Measurements from ENCODE around the gene UGDH.

Gene UGDH

DNA sequence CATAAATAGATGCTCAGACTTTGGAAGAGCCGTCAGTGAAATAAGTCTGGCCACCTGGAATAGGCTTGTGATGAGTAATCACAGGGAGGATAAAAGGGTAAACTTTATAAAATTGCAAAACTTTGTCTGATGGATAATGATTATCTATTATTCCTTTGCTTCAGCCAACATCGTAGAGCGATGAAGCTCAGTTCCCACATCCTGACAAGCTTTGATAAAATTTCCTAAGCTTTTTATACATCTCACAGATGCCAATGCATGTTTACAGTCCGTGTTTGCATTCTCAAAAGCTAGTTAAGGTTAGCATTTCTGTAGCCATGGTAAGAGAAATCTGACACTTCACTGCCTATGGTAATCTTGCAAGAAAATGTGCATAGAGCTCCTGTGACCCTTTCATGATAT, 15.4 kb upstream of the UGDH start:
- Histone ChIP-seq H3K4me3 (ENCODE audit: low read depth, low read length) (no peak overlapping the region), H3K27ac (ENCODE audit: extremely low read depth, low read depth, low read length) (no peak overlapping the region), H3K36me3 (ENCODE audit: control insufficient read depth in 2 of 2, insufficient read depth in 1 of 2, low read length in 2 of 2) (no peaks in the 10 kb centered on the region), H3K4me1 (ENCODE audit: control insufficient read depth, insufficient read depth, low read length) (0 out of 2 replicates have a peak, but pooled peaks cover 8% of the 10 kb centered on the region), H3K9me3 (ENCODE audit: control insufficient read depth, insufficient read depth, low read depth, low read length) (no peaks in the 10 kb centered on the region)
- POLR2A ChIA-PET = interaction anchor here (1.1 kb wide), 1 partner anchor 15 kb away, joined by 5 read pairs; the partner anchor contains the start of gene UGDH
- TF ChIP-seq, protein P1, sequence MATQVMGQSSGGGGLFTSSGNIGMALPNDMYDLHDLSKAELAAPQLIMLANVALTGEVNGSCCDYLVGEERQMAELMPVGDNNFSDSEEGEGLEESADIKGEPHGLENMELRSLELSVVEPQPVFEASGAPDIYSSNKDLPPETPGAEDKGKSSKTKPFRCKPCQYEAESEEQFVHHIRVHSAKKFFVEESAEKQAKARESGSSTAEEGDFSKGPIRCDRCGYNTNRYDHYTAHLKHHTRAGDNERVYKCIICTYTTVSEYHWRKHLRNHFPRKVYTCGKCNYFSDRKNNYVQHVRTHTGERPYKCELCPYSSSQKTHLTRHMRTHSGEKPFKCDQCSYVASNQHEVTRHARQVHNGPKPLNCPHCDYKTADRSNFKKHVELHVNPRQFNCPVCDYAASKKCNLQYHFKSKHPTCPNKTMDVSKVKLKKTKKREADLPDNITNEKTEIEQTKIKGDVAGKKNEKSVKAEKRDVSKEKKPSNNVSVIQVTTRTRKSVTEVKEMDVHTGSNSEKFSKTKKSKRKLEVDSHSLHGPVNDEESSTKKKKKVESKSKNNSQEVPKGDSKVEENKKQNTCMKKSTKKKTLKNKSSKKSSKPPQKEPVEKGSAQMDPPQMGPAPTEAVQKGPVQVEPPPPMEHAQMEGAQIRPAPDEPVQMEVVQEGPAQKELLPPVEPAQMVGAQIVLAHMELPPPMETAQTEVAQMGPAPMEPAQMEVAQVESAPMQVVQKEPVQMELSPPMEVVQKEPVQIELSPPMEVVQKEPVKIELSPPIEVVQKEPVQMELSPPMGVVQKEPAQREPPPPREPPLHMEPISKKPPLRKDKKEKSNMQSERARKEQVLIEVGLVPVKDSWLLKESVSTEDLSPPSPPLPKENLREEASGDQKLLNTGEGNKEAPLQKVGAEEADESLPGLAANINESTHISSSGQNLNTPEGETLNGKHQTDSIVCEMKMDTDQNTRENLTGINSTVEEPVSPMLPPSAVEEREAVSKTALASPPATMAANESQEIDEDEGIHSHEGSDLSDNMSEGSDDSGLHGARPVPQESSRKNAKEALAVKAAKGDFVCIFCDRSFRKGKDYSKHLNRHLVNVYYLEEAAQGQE (tag by site-specific recombination; IDR thresholded peaks at IDR 0.05) = no peak
- no peak for TF ChIP-seq ZNF394 (tag by site-specific recombination; IDR thresholded peaks at IDR 0.05; ENCODE audit: borderline replicate concordance)
- no peak for TF ChIP-seq ZNF138 (tag by site-specific recombination; IDR thresholded peaks at IDR 0.05; ENCODE audit: borderline replicate concordance)
- CTCF ChIA-PET = no interaction called here

DNA sequence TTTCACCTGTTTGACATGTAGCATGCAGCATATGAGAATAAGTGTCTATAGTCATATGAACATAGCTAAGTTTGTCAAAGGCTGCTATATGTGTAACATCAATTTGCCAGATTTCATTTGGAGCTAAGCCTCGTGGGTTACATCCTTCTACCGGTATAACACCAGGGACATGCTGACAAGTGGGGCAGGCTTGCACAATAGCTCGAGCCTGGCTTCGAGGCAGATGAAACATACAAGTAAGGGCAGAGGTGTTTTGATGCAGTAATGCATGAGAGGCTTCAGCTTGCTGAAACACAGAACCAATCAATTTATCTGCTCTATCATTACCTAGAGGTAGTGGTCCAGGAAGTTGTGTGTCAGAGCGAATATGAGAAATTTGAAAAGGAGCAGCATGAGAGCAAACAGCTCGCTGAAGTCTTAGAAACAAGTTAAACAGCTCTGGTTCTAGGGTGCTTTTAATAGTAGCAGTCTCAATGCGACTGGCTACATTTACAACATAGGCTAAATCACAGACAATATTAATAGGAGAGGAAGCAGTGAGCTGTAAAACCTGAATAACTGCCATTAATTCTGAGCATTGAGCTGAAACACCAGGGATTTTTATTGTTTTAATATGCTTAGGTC, 14.9 kb upstream of the UGDH start:
- CTCF ChIA-PET = no interaction called here
- Histone ChIP-seq H3K27ac (ENCODE audit: extremely low read depth, low read depth, low read length) (no peak overlapping the region), H3K4me3 (ENCODE audit: low read depth, low read length) (no peak overlapping the region), H3K4me1 (ENCODE audit: control insufficient read depth, insufficient read depth, low read length) (0 out of 2 replicates have a peak, but pooled peaks cover 8% of the 10 kb centered on the region), H3K9me3 (ENCODE audit: control insufficient read depth, insufficient read depth, low read depth, low read length) (no peaks in the 10 kb centered on the region), H3K36me3 (ENCODE audit: control insufficient read depth in 2 of 2, insufficient read depth in 1 of 2, low read length in 2 of 2) (no peaks in the 10 kb centered on the region)
- TF ChIP-seq HOXD13 (CRISPR knock-in tag; IDR thresholded peaks at IDR 0.05; ENCODE audit: borderline replicate concordance) (no peak), ZNF473 (tag by site-specific recombination; IDR thresholded peaks at IDR 0.05) (no peak), ZNF777 (tag by site-specific recombination; IDR thresholded peaks at IDR 0.05; ENCODE audit: borderline replicate concordance) (no peak), SP3 (tag by site-specific recombination; IDR thresholded peaks at IDR 0.05) (no peak), ZNF354C (tag by site-specific recombination; IDR thresholded peaks at IDR 0.05; ENCODE audit: borderline replicate concordance, low read depth) (no peak), ZNF571 (tag by site-specific recombination; IDR thresholded peaks at IDR 0.05) (no peak)
- TF ChIP-seq, protein P2, sequence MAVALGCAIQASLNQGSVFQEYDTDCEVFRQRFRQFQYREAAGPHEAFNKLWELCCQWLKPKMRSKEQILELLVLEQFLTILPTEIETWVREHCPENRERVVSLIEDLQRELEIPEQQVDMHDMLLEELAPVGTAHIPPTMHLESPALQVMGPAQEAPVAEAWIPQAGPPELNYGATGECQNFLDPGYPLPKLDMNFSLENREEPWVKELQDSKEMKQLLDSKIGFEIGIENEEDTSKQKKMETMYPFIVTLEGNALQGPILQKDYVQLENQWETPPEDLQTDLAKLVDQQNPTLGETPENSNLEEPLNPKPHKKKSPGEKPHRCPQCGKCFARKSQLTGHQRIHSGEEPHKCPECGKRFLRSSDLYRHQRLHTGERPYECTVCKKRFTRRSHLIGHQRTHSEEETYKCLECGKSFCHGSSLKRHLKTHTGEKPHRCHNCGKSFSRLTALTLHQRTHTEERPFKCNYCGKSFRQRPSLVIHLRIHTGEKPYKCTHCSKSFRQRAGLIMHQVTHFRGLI (tag by site-specific recombination; IDR thresholded peaks at IDR 0.05) = no peak
- POLR2A ChIA-PET = interaction anchor here (0.5 to 1.1 kb wide), 2 partner anchors 15 to 155 kb away, joined by 4 to 5 read pairs; partner anchors contain the start of gene UGDH

DNA sequence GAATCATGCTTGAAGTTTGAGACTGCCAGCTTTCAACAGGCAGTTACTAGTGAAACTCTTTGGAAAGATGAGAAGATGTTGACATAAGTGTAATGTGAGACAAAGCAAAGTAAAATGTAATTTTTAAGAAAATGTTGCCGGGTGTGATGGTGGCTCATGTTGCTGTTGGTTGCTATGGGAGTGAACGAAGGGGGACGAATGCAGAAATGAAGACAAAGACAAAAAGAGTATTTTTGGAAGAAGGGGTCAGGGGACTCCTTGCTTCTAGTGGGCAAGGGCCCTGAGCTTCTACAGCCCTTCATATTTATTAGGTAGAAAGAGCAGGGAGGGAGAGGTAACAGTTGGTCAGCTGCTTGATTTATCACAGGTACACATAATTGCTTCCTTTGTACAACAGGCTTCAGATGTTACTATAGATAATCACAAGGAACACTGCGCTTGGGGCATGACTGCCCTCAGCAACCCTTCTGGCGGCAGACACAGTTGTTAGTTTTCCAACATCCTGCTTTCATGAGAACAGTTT, 11.9 kb upstream of the UGDH start:
- Histone ChIP-seq H3K27ac (ENCODE audit: extremely low read depth, low read depth, low read length) (peak overlapping the region; percentile 33; the same call in 1 of the 2 replicates), H3K4me3 (ENCODE audit: low read depth, low read length) (no peak overlapping the region), H3K4me1 (ENCODE audit: control insufficient read depth, insufficient read depth, low read length) (0 out of 2 replicates have a peak, but pooled peaks cover 5% of the 10 kb centered on the region), H3K36me3 (ENCODE audit: control insufficient read depth in 2 of 2, insufficient read depth in 1 of 2, low read length in 2 of 2) (peaks cover 0 to 5% of the 10 kb centered on the region in 2 experiments; a peak in 1 of 3 replicates), H3K9me3 (ENCODE audit: control insufficient read depth, insufficient read depth, low read depth, low read length) (no peaks in the 10 kb centered on the region)
- POLR2A ChIA-PET = no interaction called here
- CTCF ChIA-PET = no interaction called here
- TF ChIP-seq ZNF366 (tag by site-specific recombination; conservative IDR thresholded peaks at IDR 0.05) (peak; percentile 58), ZNF433 (tag by site-specific recombination; IDR thresholded peaks at IDR 0.05; ENCODE audit: low read depth) (no peak), RBAK (tag by site-specific recombination; IDR thresholded peaks at IDR 0.05) (no peak), ZNF777 (tag by site-specific recombination; IDR thresholded peaks at IDR 0.05; ENCODE audit: borderline replicate concordance) (no peak), TRIM28 (IDR thresholded peaks at IDR 0.05; ENCODE audit: borderline replicate concordance, low read length) (peak; percentile 93), ZNF426 (tag by site-specific recombination; IDR thresholded peaks at IDR 0.05) (no peak), ZXDB (tag by site-specific recombination; IDR thresholded peaks at IDR 0.05) (0 out of 2 replicates have a peak, but pooled peaks have one; percentile 12), ZNF501 (tag by site-specific recombination; IDR thresholded peaks at IDR 0.05) (0 out of 2 replicates have a peak, but pooled peaks have one; percentile 24), SP7 (tag by site-specific recombination; IDR thresholded peaks at IDR 0.05) (peak; percentile 43; the same call in 1 of the 2 replicates), ZNF175 (tag by site-specific recombination; IDR thresholded peaks at IDR 0.05) (no peak), WT1 (tag by site-specific recombination; IDR thresholded peaks at IDR 0.05) (peak; percentile 63)
- TF ChIP-seq, protein P3, sequence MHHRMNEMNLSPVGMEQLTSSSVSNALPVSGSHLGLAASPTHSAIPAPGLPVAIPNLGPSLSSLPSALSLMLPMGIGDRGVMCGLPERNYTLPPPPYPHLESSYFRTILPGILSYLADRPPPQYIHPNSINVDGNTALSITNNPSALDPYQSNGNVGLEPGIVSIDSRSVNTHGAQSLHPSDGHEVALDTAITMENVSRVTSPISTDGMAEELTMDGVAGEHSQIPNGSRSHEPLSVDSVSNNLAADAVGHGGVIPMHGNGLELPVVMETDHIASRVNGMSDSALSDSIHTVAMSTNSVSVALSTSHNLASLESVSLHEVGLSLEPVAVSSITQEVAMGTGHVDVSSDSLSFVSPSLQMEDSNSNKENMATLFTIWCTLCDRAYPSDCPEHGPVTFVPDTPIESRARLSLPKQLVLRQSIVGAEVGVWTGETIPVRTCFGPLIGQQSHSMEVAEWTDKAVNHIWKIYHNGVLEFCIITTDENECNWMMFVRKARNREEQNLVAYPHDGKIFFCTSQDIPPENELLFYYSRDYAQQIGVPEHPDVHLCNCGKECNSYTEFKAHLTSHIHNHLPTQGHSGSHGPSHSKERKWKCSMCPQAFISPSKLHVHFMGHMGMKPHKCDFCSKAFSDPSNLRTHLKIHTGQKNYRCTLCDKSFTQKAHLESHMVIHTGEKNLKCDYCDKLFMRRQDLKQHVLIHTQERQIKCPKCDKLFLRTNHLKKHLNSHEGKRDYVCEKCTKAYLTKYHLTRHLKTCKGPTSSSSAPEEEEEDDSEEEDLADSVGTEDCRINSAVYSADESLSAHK (tag by site-specific recombination; IDR thresholded peaks at IDR 0.05) = peak; percentile 51; the same call in 1 of the 2 replicates
